H1 (cell line): ENCODE data around the gene SCN2A. TPM values are rescaled to one million over a fixed set of nuclear protein-coding genes. Genes with fewer than 3 reads are reported as not detected.

Source experiments
- CTCF ChIA-PET: fragments of 300-600 bp; sonication (Branson Sonifier 250); formaldehyde crosslinking; loops from one replicate; lab custom pipeline; 2021; ENCODE audit not compliant: partially characterized antibody; lab: Charles Lee
- POLR2A ChIA-PET: fragments of 300-600 bp; sonication (Branson Sonifier 250); formaldehyde crosslinking; loops from one replicate; lab custom pipeline; 2021; ENCODE audit warnings: inconsistent platforms; ENCODE audit not compliant: partially characterized antibody; lab: Charles Lee
- DNase-seq, 2 experiments: peaks; one replicate each; pipeline versions ENCODE4 v3.0.0 to v3.0.0-alpha.2; 2010 to 2022; ENCODE audit warnings: low spot score in 2 of 2, low read depth in 1 of 2, mixed read lengths in 1 of 2
- FAIRE-seq: peaks from 2 replicates; lab custom pipeline; 2011; peaks lifted over from hg19 to GRCh38; lab: Jason Lieb, UNC
- H2AFZ ChIP-seq: 2 replicates; pipeline ENCODE4 v1.8.1; 2012; ENCODE audit warnings: low read length, inconsistent platforms
- H2AK5ac ChIP-seq: 2 replicates; pipeline ENCODE4 v1.6.1; 2013; ENCODE audit warnings: low read depth, low read length
- H2BK120ac ChIP-seq: replicated peaks from 2 replicates; pipeline ENCODE3; 2013; ENCODE audit warnings: low read depth, low read length, inconsistent platforms
- H2BK12ac ChIP-seq: 2 replicates; pipeline ENCODE4 v1.6.1; 2013; ENCODE audit warnings: low read depth, low read length
- H2BK15ac ChIP-seq: 2 replicates; pipeline ENCODE4 v1.6.1; 2013; ENCODE audit warnings: low read length
- H2BK20ac ChIP-seq: 2 replicates; pipeline ENCODE4 v1.6.1; 2013; ENCODE audit warnings: low read length
- H2BK5ac ChIP-seq: 2 replicates; pipeline ENCODE4 v1.6.1; 2013; ENCODE audit warnings: low read depth, low read length
- H3K14ac ChIP-seq: 2 replicates; pipeline ENCODE4 v1.6.1; 2013; ENCODE audit warnings: inconsistent platforms; ENCODE audit not compliant: insufficient read length
- H3K18ac ChIP-seq: 2 replicates; pipeline ENCODE4 v1.6.1; 2013; ENCODE audit warnings: low read length; ENCODE audit errors: extremely low read depth
- H3K23ac ChIP-seq: 2 replicates; pipeline ENCODE4 v1.6.1; 2013; ENCODE audit warnings: inconsistent platforms; ENCODE audit not compliant: insufficient read length
- H3K23me2 ChIP-seq: 2 replicates; pipeline ENCODE4 v1.6.1; 2013; ENCODE audit warnings: low read depth, low read length
- H3K27ac ChIP-seq: 2 replicates; pipeline ENCODE4 v1.6.1; 2011; ENCODE audit warnings: low read depth, low read length, inconsistent platforms
- H3K27me3 ChIP-seq, 4 experiments: replicated peaks in 1 of 4; 1 replicate in 1 of 4; 2 replicates in 3 of 4; pipeline versions ENCODE4 v1.6.1 to v1.8.1; 2011 to 2013; ENCODE audit warnings: low read length in 3 of 4, mild to moderate bottlenecking in 3 of 4, inconsistent platforms in 2 of 4, mixed read lengths in 2 of 4, moderate library complexity in 1 of 4; ENCODE audit not compliant: control insufficient read depth in 3 of 4, insufficient read depth in 3 of 4; ENCODE audit errors: extremely low read depth in 1 of 4
- H3K36me3 ChIP-seq, 4 experiments: 2 replicates each; pipeline versions ENCODE4 v1.6.1 to v1.8.1; 2011 to 2013; ENCODE audit warnings: mild to moderate bottlenecking in 4 of 4, low read length in 3 of 4, moderate library complexity in 2 of 4, control low read depth in 1 of 4, inconsistent platforms in 1 of 4; ENCODE audit not compliant: insufficient read depth in 4 of 4, control insufficient read depth in 2 of 4
- H3K4ac ChIP-seq: replicated peaks from 2 replicates; pipeline ENCODE3; 2013; ENCODE audit warnings: low read length, low read depth, mixed read lengths, inconsistent platforms; ENCODE audit not compliant: insufficient read length
- H3K4me1 ChIP-seq, 4 experiments: replicated peaks in 1 of 4; 1 replicate in 1 of 4; 2 replicates in 3 of 4; pipeline versions ENCODE4 v1.6.1 to v1.8.1; 2011 to 2013; ENCODE audit warnings: low read length in 3 of 4, inconsistent platforms in 2 of 4, mixed read lengths in 1 of 4; ENCODE audit not compliant: insufficient read depth in 4 of 4, control insufficient read depth in 3 of 4
- H3K4me2 ChIP-seq, 2 experiments: 2 replicates each; pipeline versions ENCODE4 v1.6.1 to v1.8.1; 2011 to 2013; ENCODE audit warnings: low read depth in 2 of 2, low read length in 2 of 2, control low read depth in 1 of 2, inconsistent platforms in 1 of 2, mild to moderate bottlenecking in 1 of 2; ENCODE audit not compliant: insufficient read depth in 1 of 2
- H3K4me3 ChIP-seq, 4 experiments: fragments of 200-600, 300-600 bp in 1 of 4; sonication (generic), shearing (Covaris generic), sonication (Bioruptor Twin) in 1 of 4; 2 replicates each; pipeline versions ENCODE4 v1.5.1 to v1.8.1; 2011 to 2016; ENCODE audit warnings: low read length in 4 of 4, low read depth in 3 of 4, control low read depth in 2 of 4, inconsistent platforms in 2 of 4, mild to moderate bottlenecking in 2 of 4, mixed read lengths in 1 of 4, moderate library complexity in 1 of 4; ENCODE audit not compliant: insufficient read depth in 2 of 4; ENCODE audit errors: extremely low read depth in 1 of 4
- H3K56ac ChIP-seq: replicated peaks from 2 replicates; pipeline ENCODE3; 2013; ENCODE audit warnings: low read depth, mild to moderate bottlenecking, mixed read lengths, low read length, inconsistent platforms; ENCODE audit not compliant: insufficient read length
- H3K79me1 ChIP-seq: 2 replicates; pipeline ENCODE4 v1.6.1; 2013; ENCODE audit warnings: low read depth, low read length, control low read depth
- H3K79me2 ChIP-seq, 2 experiments: 2 replicates each; pipeline versions ENCODE4 v1.6.1 to v1.8.1; 2012 to 2013; ENCODE audit warnings: low read length in 2 of 2, mild to moderate bottlenecking in 2 of 2, inconsistent platforms in 1 of 2; ENCODE audit not compliant: insufficient read depth in 2 of 2, control insufficient read depth in 1 of 2
- H3K9ac ChIP-seq, 4 experiments: replicated peaks in 1 of 4; 1 replicate in 1 of 4; 2 replicates in 3 of 4; pipeline versions ENCODE4 v1.6.1 to v1.8.1; 2011 to 2013; ENCODE audit warnings: low read depth in 3 of 4, low read length in 3 of 4, control low read depth in 2 of 4, mild to moderate bottlenecking in 2 of 4, moderate library complexity in 2 of 4, inconsistent platforms in 1 of 4; ENCODE audit errors: extremely low read depth in 1 of 4
- H3K9me3 ChIP-seq, 2 experiments: 2 replicates each; pipeline versions ENCODE4 v1.6.1 to v1.8.1; 2012 to 2013; ENCODE audit warnings: mild to moderate bottlenecking in 2 of 2, moderate library complexity in 2 of 2, control low read depth in 1 of 2, inconsistent platforms in 1 of 2, low read depth in 1 of 2, low read length in 1 of 2, mixed read lengths in 1 of 2; ENCODE audit not compliant: insufficient read depth in 2 of 2
- H4K20me1 ChIP-seq, 2 experiments: replicated peaks in 1 of 2; 2 replicates each; pipeline versions ENCODE3 to v1.8.1; 2011 to 2013; ENCODE audit warnings: inconsistent platforms in 2 of 2, low read length in 2 of 2, mild to moderate bottlenecking in 1 of 2; ENCODE audit not compliant: insufficient read depth in 2 of 2, control insufficient read depth in 1 of 2
- H4K5ac ChIP-seq: 2 replicates; pipeline ENCODE4 v1.6.1; 2013; ENCODE audit warnings: low read length, low read depth, mixed read lengths, inconsistent platforms; ENCODE audit not compliant: insufficient read length
- H4K8ac ChIP-seq: 2 replicates; pipeline ENCODE4 v1.8.0; 2013; ENCODE audit warnings: mild to moderate bottlenecking, moderate library complexity, low read length, inconsistent platforms; ENCODE audit not compliant: insufficient read depth; ENCODE audit errors: extremely low read depth
- H4K91ac ChIP-seq: replicated peaks from 2 replicates; pipeline ENCODE3; 2013; ENCODE audit warnings: low read length, mixed read lengths, inconsistent platforms; ENCODE audit not compliant: insufficient read length
- BRCA1 ChIP-seq: IDR thresholded peaks from 2 replicates; pipeline ENCODE4 v1.6.1; 2012; ENCODE audit warnings: low read depth, low read length, improper control_type of control experiment
- CBX5 ChIP-seq: fragments of 300-800, 300-1000 bp; sonication (generic); IDR thresholded peaks from 2 replicates; pipeline ENCODE4 v1.7.1; 2016; ENCODE audit warnings: antibody characterized with exemption, low read length, low read depth
- KDM1A ChIP-seq: fragments of 200-600, 300-600 bp; sonication (generic); IDR thresholded peaks from 2 replicates; pipeline ENCODE4 v1.7.1; 2016; ENCODE audit warnings: mild to moderate bottlenecking, low read length, borderline replicate concordance
- MAFK ChIP-seq: IDR thresholded peaks from 2 replicates; pipeline ENCODE4 v1.6.1; 2012; ENCODE audit warnings: low read depth, mild to moderate bottlenecking, improper control_type of control experiment, low read length
- NANOG ChIP-seq: IDR thresholded peaks from 2 replicates; pipeline ENCODE4 v1.6.1; 2011; ENCODE audit warnings: low read length, low read depth, mild to moderate bottlenecking, inconsistent platforms; ENCODE audit not compliant: insufficient read depth, poor library complexity, severe bottlenecking
- POU5F1 ChIP-seq: IDR thresholded peaks from 2 replicates; pipeline ENCODE4 v1.6.1; 2011; ENCODE audit warnings: low read depth, mild to moderate bottlenecking, low read length, moderate library complexity
- RXRA ChIP-seq: IDR thresholded peaks from 2 replicates; pipeline ENCODE4 v1.6.1; 2011; ENCODE audit warnings: low read depth, mild to moderate bottlenecking, low read length, moderate library complexity; ENCODE audit not compliant: insufficient read depth
- SAP30 ChIP-seq: fragments of 300-600 bp; sonication (generic); IDR thresholded peaks from 2 replicates; pipeline ENCODE4 v1.7.1; 2012; ENCODE audit warnings: low read length, moderate library complexity, mild to moderate bottlenecking, inconsistent platforms; ENCODE audit not compliant: insufficient read depth, insufficient replicate concordance
- TAF7 ChIP-seq: optimal IDR thresholded peaks from 2 replicates; pipeline ENCODE3; 2011; ENCODE audit warnings: low read depth, mild to moderate bottlenecking, inconsistent platforms, low read length, moderate library complexity, borderline replicate concordance
- TEAD4 ChIP-seq: IDR thresholded peaks from 2 replicates; pipeline ENCODE4 v1.6.1; 2012; ENCODE audit warnings: low read depth, low read length, inconsistent platforms, mixed read lengths
- ZNF274 ChIP-seq: IDR thresholded peaks from 2 replicates; pipeline ENCODE4 v1.7.0; 2012; ENCODE audit warnings: low read length, borderline replicate concordance; ENCODE audit errors: extremely low read depth
- WGBS, 2 experiments: shearing (Covaris generic) in 1 of 2; methylation state at CpG; one replicate each; pipeline versions ENCODE4 v1.1.6 to v1.1.7; 2013 to 2015; ENCODE audit warnings: low lambda C conversion rate in 2 of 2, mixed read lengths in 2 of 2, inconsistent platforms in 1 of 2, low coverage in 1 of 2, missing lambda C conversion rate in 1 of 2; ENCODE audit not compliant: insufficient replicate concordance in 2 of 2, insufficient coverage in 1 of 2, insufficient read length in 1 of 2; ENCODE audit errors: extremely low coverage in 1 of 2, missing lambda C conversion rate in 1 of 2; 5-methylcytosine and 5-hydroxymethylcytosine counted together
- polyA plus RNA-seq, 7 experiments: library from polyadenylated mRNA; depleted of rRNA in 3 of 7; stranded (reverse) in 5 of 7; unstranded in 2 of 7; fragments of >200 nt in 5 of 7; fragments of 200-250 nt in 2 of 7; gene quantifications; 1 replicate in 5 of 7; 2 replicates in 1 of 7; 4 replicates in 1 of 7; pipeline versions ENCODE4 v1.2.1 to v1.2.3, GENCODE V29; 2011 to 2013; ENCODE audit warnings: missing spikeins in 2 of 7, mixed read lengths in 2 of 7
- total RNA-seq: library from RNA; stranded (reverse); fragmentation: NEBNext Ultra II Directional; extraction: Animal tissue kit (Norgen Biotek cat#: 25700); gene quantifications from 2 replicates; pipeline ENCODE4 v1.2.1, GENCODE V29; 2021
- TF ChIP-seq, protein P1 (sequence below): IDR thresholded peaks from 2 replicates; pipeline ENCODE4 v1.6.1; 2012; ENCODE audit warnings: low read length, inconsistent platforms

Gene SCN2A
- total and polyA plus RNA-seq, 2 of the 8 experiments (the other 6 are each of a cell fraction or from before 2014, with no cell fraction given) = 0.18 to 1.1 TPM

DNA sequence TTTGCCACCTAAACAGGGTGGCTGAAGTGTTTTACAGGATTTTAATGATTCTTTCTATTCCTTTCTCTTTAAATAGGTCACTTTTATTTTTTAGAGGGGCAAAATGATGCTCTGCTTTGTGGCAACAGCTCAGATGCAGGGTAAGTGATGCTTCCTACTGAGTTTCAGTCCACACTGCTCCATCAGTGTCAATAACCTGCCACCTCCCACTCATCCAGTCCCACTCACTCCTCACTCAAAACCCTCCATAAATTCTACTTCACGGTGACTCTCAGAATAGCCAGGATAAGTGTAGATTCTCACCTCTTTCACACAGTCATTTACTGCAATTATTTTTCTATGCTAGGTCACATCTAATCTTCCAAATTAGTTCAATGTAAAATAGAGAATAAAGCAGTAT is 72.7 kb downstream of the SCN2A start:
- no peak overlapping the region for H3K4me3 ChIP-seq

More for the DNA sequence above, 72.7 kb downstream of the SCN2A start:
- CTCF ChIA-PET = interaction anchor here (0.8 to 1.3 kb wide), 4 partner anchors 10 to 108 kb away, joined by 3 to 4 read pairs (median 3); partner anchors contain the start of gene SCN3A
- Histone ChIP-seq H3K56ac (no peak overlapping the region), H3K18ac (no peak overlapping the region)
- no peak for TF ChIP-seq TAF7
- TF ChIP-seq CBX5 = no peak
- TF ChIP-seq POU5F1 = no peak
- no peak for TF ChIP-seq KDM1A
- no peak for TF ChIP-seq MAFK
- TF ChIP-seq RXRA = no peak
- TF ChIP-seq, protein P1, sequence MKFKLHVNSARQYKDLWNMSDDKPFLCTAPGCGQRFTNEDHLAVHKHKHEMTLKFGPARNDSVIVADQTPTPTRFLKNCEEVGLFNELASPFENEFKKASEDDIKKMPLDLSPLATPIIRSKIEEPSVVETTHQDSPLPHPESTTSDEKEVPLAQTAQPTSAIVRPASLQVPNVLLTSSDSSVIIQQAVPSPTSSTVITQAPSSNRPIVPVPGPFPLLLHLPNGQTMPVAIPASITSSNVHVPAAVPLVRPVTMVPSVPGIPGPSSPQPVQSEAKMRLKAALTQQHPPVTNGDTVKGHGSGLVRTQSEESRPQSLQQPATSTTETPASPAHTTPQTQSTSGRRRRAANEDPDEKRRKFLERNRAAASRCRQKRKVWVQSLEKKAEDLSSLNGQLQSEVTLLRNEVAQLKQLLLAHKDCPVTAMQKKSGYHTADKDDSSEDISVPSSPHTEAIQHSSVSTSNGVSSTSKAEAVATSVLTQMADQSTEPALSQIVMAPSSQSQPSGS = no peak
- TF ChIP-seq SAP30 = no peak
- TF ChIP-seq NANOG = no peak
- TF ChIP-seq TEAD4 = no peak
- TF ChIP-seq ZNF274 = no peak
- TF ChIP-seq BRCA1 = no peak
- TF ChIP-seq, all 59 proteins: peak for 0
- Histone ChIP-seq H3K23me2 (no peaks in the 10 kb centered on the region), H2BK5ac (no peak overlapping the region), H3K79me1 (no peaks in the 10 kb centered on the region), H2BK15ac (no peak overlapping the region), H3K36me3 (no peaks in the 10 kb centered on the region), H3K9me3 (no peaks in the 10 kb centered on the region), H3K23ac (no peak overlapping the region), H3K79me2 (no peaks in the 10 kb centered on the region), H2BK120ac (no peak overlapping the region), H2AFZ (no peak overlapping the region), H3K27me3 (peaks cover 0 to 1% (median 0%) of the 10 kb centered on the region in 4 experiments; a peak in 1 of 7 replicates), H2AK5ac (no peak overlapping the region), H2BK12ac (no peak overlapping the region), H3K4me2 (no peak overlapping the region), H3K27ac (no peak overlapping the region), H3K14ac (no peak overlapping the region), H4K20me1 (no peaks in the 10 kb centered on the region), H4K91ac (no peak overlapping the region), H4K5ac (no peak overlapping the region), H3K4me1 (no peaks in the 10 kb centered on the region; a peak in 1 of 7 replicates), H3K4ac (no peak overlapping the region), H2BK20ac (no peak overlapping the region), H3K9ac (no peak overlapping the region), H4K8ac (no peak overlapping the region)
- POLR2A ChIA-PET = no interaction called here
- DNase-seq = no peak
- FAIRE-seq = no peak
- 90% methylated on average over 1 of the region's 1 CpG; no CpG with 5 or more reads in 1 of the 2 experiments for WGBS, 2 experiments
